NCI-H345 (cell line): ENCODE data around the gene AQP2.

ENCODE experiments used
- DNase-seq: peaks from one replicate; lab custom pipeline; 2025; lab: John Stamatoyannopoulos, UW

Gene AQP2

DNA sequence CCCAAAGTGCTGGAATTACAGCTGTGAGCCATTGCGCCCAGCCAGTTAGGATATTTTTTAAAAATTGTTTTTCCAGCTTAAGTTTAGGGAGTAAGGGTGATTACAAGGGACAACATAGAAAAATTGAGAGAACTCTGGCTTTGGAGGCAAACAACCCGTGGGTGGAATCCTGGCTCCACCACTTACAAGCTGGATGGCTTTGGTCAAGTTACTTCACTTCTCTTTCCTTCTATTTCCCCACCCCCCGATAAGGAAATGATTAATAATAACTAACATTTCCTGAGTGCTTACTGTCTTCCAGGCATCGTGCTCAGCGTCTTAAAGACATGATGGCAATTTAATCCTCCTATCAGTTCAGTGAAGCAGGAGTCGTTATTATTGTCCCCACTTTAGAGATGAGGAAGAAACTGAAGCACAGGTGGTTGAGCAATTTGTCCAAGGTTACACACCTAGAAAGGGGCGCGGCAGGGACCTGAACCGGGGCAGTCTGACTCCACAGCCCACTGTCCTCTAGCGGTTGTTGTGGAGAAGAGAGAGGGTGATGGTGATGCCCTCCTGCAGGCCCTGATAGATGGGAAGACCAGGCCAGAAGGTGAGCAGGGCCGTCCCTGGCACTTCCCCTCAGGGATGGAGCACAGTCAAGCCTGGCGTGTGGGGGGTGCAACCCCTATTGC, 30.2 kb upstream of the AQP2 start:
- DNase-seq = no peak

DNA sequence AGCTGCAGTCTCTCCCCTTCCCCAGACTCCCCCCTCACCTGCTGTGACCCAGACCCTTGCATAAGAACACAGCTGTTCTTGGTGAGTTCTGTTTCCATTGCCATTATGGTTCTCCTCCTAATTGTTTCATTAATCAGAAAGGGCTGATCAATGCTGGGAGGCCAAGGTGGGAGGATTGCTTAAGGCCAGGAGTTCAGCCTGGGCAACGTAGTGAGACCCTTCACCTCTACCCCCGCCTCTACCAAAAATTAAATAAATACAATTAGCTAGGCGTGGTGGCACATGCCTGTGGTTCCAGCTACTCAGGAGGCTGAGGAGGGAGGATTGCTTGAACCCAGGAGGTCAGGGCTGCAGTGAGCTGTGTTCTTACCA, 29.6 kb upstream of the AQP2 start:
- DNase-seq = no peak

DNA sequence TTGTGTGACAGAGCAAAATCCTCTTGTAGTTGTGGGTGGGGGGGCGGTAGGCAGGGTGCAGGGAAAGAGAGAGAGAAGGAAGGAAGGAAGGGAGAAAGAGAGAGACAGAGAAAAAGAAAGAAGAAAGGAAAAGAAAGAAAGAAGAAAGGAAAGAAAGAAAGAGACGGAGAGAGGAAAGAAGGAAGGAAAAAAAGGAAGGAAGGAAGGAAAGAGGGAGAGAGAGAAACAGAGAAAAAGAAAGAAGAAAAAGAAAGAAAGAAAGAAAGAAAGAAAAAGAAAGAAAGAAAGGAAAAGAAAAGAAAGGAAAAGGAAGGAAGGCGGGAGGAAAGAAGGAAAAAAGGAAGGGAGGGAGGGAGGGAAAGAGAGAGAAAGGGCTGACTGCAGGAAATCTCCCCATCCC, 29.2 kb upstream of the AQP2 start:
- DNase-seq = no peak

DNA sequence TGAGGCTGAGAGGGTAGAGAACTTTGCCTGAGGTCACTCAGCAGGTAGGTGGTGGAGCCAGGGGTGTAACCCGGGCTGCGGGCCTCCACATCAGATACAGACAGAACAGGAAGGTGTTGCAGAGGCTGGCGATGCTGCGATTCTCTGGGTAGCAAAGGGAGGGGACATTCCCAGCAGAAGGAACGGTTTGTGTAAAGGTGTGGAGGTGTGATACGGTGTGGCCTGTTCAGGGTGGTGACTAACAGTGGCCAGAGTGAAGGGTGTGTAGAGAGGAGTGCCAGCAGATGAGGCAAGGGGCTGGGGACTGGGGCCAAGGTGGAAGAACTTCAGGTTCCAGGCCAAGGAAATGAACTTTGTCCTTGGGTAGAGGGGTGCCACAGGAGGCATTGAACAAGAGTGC, 28.6 kb upstream of the AQP2 start:
- no peak for DNase-seq

DNA sequence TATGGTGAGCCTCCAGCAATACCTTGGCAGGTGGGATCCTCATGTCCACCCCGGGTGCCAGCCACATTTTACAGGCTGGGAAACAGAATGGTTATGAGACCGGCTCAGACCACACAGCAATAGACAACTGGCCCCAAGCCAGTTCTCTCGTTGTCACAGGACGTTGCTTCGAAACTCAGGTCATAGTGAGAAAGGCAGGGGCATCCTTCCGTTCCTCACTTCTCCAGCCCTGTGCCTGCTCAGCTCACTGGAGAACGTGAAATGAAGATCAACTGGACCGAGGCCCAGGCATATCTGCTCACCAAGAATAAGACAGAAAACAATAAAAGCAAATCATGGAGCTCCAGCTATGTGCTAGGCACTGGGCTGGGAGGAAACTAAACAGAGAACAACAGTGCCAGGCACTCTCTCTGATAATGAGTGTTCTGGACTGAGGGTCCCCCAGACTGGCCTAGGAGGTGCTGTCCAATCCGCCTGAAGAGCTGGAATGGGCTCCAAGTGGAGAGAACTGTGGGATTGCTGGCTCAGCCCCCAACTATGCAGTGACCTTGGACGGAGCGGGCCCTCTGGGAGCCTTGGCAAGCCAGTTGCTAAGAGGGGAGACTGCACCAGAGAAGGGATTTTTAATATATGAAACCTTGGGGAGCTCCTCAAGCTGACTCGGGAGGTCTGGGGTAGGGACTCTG, 28.0 kb upstream of the AQP2 start:
- no peak for DNase-seq

DNA sequence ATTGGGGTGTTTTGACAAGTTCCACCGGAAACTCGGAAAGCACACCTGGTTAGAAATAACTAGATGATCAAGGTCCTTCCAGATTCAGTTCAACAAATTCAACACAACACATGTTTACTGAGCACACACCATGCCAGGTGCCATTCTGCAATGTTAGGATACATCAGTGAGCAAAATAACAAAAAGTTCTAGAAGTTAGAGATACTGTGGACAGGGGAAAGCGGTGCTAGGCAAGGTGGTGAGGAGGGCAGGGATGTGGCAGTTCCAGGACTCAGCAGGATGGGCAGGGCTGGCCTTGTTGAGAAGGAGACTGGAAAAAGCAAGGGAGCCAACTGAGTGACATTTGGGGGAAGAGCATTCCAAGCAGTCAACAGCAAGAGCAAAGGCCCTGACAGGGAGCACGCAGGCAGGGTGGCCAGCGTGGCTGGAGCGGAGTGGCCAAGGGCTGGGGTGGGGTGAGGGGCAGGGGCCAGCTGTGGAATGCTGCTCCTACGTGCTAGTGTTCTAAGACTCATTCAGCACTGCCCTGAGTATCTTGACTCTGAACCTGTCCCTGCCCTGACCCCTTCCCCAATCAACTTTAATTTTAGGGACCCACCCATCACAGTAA, 27.4 kb upstream of the AQP2 start:
- DNase-seq = no peak

DNA sequence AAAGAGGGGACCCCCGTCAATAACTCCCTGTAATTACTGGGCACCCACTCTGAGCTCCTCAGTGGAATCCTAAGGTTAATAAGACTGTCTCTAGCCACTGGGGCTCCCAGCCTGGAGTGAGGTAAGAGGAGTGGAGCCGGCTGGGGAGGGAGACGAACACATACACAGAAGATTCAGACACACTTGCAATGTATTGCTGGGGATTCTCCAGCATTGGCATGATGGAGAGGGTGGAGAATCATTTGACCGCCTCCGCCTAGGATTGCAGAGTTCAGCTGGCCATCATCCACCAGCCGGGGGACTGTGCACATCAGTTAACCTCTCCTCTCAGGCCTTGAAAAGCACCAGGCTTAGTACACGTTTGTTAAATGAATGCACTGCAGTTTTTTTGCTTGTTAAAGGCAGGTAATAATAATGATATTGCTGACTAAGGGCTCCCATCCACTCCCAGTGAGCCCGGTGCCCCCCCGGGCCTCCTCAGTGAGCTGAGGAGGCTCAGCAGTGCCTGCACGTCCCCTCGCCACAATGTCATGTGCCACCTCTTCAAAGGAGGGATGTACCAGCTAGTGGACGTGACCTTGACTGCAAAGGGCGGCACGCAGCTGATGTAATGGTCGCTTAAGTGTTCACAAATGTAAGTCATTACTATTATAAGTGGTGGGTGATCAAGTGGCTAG, 26.5 kb upstream of the AQP2 start:
- DNase-seq = no peak

DNA sequence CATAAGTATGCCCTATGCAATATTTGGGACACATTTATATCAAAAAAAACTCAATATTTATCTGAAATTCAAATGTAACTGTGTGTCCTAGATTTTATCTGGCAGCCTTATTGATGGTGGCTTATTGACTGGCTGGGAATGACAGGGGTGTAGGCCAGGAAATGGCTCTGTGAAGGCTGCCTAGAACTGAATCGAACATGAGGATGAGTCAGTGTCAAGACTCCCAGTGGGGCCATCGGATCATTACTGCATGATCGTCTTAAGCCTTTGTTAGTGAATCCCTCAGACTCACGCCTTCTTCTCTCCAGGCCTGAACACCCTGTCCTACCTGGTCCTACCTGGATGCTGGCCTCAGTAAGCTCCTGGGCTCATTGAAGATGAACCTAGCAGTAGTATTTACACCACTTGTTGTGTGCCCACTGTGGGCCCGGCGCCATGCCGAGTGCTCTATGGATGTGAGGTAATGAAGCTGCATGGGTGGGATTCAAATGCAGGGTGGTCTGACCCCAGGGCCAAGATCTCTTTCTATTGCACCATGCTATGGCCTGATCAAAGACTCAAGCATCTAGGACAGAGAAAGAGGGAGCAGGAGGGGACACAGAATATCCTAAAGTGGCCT, 25.8 kb upstream of the AQP2 start:
- no peak for DNase-seq

DNA sequence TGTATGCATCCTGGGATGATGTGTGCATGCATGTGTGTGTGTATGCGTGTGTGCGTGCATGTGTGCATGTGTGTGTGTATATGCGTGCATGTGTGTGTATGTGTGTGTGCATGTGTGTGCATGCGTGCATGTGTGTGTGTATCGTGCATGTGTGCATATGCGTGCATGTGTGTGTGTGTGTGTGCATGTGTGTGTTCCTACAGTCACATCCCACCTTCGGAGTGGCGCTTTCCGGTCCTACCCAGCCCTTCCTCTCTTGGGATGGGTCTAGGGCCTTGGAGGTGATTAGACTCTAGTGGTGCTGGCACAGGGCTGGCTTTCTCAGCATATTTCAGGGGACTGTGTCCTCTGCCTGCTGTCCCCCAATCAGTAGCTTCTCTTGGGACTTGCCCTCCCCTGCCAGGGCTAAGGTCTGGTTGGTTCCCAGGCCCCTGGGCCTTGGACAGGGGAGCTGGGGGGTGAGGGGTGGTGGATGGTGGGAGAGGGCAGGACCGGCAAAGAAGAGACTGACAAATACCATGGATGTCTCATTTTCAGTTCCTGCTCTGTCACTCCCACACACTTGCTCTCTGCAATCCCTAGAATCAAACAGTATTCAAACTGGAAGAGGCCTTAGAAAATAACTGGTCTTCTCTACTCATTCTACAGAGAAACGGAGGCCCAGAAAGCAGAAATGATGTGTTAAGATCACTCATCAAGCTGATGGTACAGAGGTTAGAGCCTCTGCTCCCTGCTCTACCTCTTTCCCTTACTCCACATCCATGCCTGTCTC, 24.9 kb upstream of the AQP2 start:
- DNase-seq = no peak

DNA sequence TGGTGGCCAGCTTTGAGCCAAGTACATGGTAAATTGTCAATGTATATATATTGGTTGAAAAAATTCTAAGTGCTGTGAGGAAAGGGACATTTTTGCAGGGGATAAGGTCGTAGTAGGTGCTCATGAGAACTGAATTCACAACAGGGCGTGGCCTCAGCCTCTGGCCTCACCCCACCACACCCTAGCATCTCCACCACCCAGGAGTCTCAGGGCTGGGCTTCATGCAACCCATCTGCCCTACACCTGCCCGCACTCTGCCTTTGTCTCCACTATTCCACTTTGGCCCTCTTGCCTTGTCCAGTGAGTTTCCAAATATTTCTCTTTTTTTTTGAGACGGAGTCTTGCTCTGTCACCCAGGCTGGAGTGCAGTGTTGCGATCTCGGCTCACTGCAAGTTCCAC, 22.1 kb upstream of the AQP2 start:
- DNase-seq = no peak

DNA sequence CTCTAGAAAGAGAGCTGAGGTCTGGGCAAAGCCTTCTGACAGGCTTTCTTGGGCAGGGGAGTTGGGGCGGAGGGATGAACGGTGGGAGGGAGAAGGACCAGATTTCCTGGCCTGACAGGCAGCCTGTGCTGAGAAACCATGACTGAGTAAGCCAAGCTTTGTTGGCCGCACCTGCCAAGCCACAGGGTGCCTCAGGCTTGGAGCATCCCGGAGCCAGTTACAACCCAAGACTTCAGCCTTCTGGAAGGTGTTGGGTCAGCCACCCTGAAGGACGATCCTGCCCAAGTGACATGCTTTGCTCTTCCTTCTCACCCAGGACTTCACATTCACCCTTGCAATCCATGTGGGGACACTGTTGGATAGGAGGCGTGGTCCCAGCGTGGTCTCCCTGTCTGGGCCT, 21.0 kb upstream of the AQP2 start:
- no peak for DNase-seq

DNA sequence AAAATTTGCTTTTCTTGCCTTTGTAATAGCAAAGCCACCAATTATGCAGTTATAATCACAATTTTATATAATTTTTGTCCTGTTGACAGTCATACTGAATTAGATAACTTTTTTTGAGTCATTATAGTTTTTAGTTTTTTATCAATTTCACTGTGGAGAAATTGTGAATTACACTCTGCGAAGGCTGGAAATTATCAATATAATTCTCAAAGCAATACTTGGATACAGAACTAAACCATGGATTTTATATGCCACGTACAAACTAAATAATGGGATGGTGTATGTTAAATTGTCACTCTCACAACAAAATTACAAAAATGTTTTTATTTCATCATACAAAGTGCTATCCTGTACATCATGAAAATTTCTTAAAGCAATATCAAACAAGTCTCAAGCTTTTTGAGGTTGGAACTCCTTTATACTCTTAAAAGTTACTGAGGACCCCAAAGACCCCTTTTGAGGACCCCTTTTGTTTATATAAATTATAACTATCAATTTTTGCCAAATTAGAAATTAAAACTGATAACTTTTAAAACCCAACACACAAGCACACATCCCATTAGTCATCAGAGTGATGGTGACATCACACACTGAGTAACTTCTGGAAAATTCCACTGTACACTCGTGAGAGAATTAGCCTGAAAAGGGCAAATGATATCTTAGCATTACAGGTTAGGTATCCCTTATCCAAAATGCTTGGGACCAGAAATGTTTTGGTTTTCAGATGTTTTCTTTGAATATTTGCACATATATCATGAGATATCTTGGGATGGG, 19.8 kb upstream of the AQP2 start:
- DNase-seq = no peak

DNA sequence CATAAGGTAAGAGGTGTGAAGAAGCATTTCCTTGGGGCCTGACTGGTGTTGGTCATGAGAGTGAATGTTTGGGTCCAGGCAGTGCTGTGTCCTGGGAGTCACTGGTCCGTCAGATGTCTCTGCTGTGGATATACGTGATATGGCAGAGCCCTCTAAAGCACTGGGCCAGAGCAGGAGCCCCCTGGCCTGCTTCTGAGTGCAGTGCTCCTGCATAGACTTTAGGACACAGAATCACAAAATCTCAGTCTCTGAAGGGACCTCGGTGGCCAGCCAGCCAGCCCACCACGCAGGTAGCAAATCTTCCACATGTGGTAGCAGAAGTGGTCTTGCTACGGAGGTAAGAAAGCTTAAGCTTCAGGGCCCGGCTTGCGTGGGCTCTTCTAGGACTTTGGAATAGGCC, 18.5 kb upstream of the AQP2 start:
- no peak for DNase-seq

DNA sequence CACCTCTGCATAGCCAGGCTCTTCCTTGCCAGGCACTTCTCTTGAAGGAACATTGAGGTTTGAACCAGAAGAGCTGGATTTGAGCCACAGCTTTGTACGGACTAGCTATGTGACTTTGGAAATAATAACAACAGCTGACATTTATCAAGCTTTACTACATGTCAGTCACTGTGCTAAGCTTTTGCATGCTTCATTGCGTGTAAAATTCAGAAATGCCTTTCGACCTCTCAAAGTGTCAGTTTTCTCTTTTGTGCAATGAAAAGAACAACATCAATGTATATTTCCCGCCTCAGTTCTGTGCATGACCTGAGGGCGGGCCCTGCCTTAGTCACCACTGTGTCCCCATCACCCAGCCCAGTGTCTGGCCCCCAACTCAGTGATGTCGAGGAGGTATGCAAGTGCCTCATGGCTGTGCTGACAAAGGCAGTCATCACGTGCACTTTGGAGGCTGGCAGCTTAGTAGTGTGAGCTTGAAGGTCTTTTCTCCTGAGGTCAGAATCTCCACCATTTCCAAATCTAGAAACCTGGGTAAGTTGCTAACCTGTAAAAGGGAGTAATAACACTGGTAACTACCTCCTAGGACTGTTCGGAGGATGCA, 17.9 kb upstream of the AQP2 start:
- no peak for DNase-seq

DNA sequence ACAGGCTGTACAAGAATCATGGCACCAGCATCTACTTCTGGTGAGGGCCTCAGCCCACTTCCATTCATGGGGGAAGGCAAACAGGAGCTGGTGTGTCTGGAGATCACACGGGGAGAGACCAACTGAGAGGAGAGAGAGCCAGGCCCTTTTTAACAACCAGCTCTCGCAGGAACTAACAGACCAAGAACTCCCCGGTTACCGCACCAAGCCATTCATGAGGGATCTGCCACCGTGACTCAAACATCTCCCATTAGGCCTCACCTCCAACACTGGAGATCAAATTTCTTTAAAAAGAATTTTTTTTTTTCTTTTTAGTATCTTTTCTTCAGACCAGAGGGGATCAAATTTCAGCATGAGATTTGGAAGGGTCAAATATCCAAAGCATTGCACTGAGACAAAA, 16.7 kb upstream of the AQP2 start:
- no peak for DNase-seq

DNA sequence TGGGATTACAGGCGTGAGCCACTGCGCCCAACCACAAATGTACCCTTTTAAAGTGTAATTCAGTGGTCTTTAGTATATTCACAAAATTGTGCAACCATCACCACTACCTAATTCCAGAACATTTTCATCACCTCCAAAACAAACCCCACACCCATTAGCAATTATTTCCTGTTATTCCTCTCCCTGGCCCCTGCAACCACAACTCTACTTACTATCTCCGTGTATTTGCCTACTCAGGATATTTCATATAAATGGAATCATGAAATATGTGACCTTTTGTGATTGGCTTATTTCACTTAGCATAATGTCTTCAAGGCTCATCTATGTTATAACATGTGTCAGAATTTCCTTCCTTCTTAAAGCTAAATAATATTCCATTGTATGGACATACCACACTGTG, 16.0 kb upstream of the AQP2 start:
- DNase-seq = no peak

DNA sequence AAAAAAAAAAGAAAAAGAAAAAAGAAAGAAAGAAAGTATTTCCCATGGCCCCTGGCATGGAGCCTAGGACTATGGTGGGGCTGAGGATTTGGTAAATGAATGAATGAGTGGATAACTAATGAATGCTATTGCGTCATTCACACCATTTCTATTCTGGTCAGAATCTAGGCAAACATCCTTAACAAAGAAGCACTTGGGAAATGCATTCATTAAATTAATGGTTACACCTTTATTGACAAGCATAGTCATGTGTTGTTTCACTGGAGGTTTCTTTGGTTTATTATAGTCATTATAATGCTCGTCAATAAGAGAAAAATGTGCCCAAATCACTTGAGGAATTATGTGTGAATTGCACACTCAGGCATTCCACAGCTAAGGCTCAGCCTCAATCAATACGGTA, 13.6 kb upstream of the AQP2 start:
- DNase-seq = no peak

DNA sequence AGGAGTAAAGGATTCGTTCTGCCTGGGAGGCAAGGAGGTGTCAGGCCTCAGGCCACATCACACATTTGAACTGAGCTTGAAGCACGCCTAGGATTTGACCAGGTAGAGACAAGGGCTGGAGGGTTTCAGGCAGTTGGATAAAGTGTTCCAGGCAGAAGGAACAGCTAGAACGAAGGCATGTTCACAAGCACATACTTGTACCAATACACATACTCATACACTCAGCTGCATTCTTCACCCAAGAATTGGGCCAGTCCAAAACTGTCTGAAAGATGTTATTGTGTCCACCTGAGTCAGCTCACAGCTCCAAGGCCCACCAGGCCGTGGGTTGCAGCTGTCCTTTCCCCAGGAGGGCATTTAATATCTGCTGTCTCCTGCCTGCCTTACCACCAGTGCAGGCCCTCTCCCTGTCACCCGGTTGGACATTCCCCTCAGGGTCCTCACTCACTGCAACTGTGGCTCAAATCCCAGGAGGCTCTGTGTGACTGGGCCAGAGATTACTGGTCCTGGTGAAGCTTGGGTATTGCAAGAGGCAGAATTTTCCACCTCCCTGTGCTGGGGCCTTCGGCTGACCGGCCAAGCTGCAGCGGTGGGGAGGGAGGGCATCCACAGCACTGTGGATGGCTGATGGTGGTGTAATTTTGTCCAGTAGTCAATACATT, 12.8 kb upstream of the AQP2 start:
- DNase-seq = no peak

DNA sequence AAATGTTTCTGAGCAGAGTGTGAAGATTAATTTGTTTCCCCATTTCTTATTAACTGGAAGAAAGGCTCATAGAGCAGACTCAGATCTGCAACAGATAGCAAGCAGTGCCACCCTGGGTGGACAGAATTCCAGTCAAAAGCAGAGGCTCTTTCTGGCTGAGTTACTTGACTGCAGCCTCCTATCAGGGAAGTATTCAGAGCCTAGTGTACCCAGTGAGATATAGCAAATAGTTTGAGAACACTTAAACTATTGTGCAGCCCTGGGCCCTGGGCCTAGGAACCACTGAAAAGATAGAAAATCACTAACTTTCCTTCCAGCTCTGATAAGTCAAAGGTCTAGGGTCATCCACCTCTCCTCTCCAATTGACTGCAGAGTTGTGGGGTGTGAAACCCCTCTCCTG, 11.2 kb upstream of the AQP2 start:
- DNase-seq = no peak

DNA sequence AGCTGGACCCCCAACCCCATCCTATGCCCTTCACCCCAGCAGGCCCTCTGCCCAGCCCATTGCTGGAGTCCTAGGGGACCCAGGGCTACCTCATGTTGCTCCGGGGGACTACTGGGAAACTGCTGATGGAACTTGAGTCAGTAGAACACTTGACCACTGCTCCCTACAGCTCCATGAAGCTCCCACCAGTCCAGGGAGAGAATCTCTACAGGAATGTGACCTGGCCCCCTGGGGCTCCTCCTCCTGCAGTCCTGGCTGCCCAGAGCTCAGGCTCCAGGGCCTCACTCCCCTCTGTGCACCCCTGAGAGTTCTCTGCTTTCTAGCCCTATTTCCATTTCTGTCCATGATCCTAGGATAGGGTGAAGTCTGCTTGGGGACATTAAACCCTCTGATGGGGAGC, 10.8 kb upstream of the AQP2 start:
- DNase-seq = no peak
